Uterus (tissue), 4 donors: ENCODE measurements around the gene ZNF839. TPM values are rescaled to one million over a fixed set of nuclear protein-coding genes. Genes with fewer than 3 reads are reported as not detected.
"Not testable (repeated sequence)": the region's sequence is repeated elsewhere in the genome, so short reads cannot be mapped to it uniquely, and the experiment has no call there.

Experiments used
- DNase-seq, 2 donors: peaks; one replicate each; pipeline ENCODE4 v3.0.0-alpha.2; 2019 to 2020
- H3K27ac ChIP-seq, 2 donors: fragments of 200-600 bp; sonication (generic); 1 replicate in 1 of 2; 2 replicates in 1 of 2; pipeline ENCODE4 v1.5.1; 2016 to 2018
- H3K27me3 ChIP-seq, 2 donors: fragments of 200-600 bp; sonication (generic); one replicate each; pipeline ENCODE4 v1.5.1; 2018 to 2019; ENCODE audit warnings: control low read depth in 1 of 2
- H3K36me3 ChIP-seq, 2 donors: fragments of 200-600 bp; sonication (generic); one replicate each; pipeline ENCODE4 v1.5.1; 2019; ENCODE audit warnings: control low read depth in 1 of 2
- H3K4me1 ChIP-seq, 2 donors: fragments of 200-600 bp; sonication (generic); one replicate each; pipeline ENCODE4 v1.5.1; 2018 to 2019; ENCODE audit warnings: control low read depth in 1 of 2
- H3K4me3 ChIP-seq, 2 donors: fragments of 200-600 bp; sonication (generic); 1 replicate in 1 of 2; 2 replicates in 1 of 2; pipeline ENCODE4 v1.5.1; 2018 to 2019; ENCODE audit warnings: mild to moderate bottlenecking in 1 of 2
- H3K9me3 ChIP-seq, 2 donors: fragments of 200-600 bp; sonication (generic); one replicate each; pipeline ENCODE4 v1.5.1; 2019; ENCODE audit warnings: control low read depth in 1 of 2
- POLR2A ChIP-seq, 2 donors: fragments of 450-650 bp; IDR thresholded peaks; one replicate each; pipeline ENCODE4 v1.6.1; 2016; ENCODE audit warnings: antibody characterized with exemption in 2 of 2, mild to moderate bottlenecking in 1 of 2, moderate library complexity in 1 of 2
- intact Hi-C: fragments of 100-400 bp; cut with DNase I; formaldehyde crosslinking; loops from one replicate; pipeline ENCODE4 v1.15.1; 2023; ENCODE audit warnings: low total_unique reads
- total RNA-seq, 4 donors: library from RNA; depleted of rRNA in 3 of 4; stranded (reverse); fragments of >200 nt in 3 of 4; gene quantifications; one replicate each; pipeline versions ENCODE4 v1.1.0 to v1.2.4, GENCODE V29; 2014 to 2023
- TF ChIP-seq, protein P1 (sequence below), 4 experiments: fragments of 200-600 bp in 2 of 4; fragments of 450-650 bp in 2 of 4; sonication (generic) in 2 of 4; IDR thresholded peaks; one replicate each; pipeline ENCODE4 v1.5.1; 2016 to 2019; ENCODE audit warnings: antibody characterized with exemption in 4 of 4, mild to moderate bottlenecking in 2 of 4, moderate library complexity in 1 of 4
- donor health status: DM: yes; HTN: yes; CAD: no.

Gene ZNF839
- total RNA-seq, 4 donors from 2014 or later = 0.29 to 12.8 (median 6.4) TPM

DNA sequence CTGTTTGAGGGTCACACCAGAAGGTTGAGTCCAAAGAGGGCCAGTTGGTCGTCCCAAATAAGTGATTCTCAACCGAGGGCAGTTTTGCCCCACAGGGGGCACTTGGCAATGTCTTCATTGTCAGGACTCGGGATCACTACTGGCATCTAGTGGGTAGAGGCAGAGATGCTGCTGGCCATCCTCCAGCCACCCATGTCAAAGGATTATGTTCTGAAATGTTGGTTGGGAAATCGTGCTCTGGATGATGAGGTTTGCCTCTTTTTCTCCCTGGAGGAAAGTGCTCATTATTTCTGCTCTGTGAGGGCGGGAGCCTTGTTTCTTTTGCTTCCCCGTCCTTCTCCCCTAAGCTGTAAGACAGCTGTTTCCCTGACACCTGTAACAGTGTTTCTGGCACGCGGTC lies 3.6 kb downstream of the ZNF839 start:
- TF ChIP-seq POLR2A (IDR thresholded peaks at IDR 0.05) = no peak
- TF ChIP-seq, protein P1, sequence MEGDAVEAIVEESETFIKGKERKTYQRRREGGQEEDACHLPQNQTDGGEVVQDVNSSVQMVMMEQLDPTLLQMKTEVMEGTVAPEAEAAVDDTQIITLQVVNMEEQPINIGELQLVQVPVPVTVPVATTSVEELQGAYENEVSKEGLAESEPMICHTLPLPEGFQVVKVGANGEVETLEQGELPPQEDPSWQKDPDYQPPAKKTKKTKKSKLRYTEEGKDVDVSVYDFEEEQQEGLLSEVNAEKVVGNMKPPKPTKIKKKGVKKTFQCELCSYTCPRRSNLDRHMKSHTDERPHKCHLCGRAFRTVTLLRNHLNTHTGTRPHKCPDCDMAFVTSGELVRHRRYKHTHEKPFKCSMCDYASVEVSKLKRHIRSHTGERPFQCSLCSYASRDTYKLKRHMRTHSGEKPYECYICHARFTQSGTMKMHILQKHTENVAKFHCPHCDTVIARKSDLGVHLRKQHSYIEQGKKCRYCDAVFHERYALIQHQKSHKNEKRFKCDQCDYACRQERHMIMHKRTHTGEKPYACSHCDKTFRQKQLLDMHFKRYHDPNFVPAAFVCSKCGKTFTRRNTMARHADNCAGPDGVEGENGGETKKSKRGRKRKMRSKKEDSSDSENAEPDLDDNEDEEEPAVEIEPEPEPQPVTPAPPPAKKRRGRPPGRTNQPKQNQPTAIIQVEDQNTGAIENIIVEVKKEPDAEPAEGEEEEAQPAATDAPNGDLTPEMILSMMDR (IDR thresholded peaks at IDR 0.05) = peak in 2 of 4 experiments; percentile 26 to 41
- intact Hi-C loops = no loop called here
- no peak overlapping the region for H3K27ac ChIP-seq
- no peak overlapping the region for H3K4me3 ChIP-seq
- H3K36me3 ChIP-seq = no peaks in the 10 kb centered on the region
- no peaks in the 10 kb centered on the region for H3K9me3 ChIP-seq
- no peaks in the 10 kb centered on the region for H3K27me3 ChIP-seq
- no peaks in the 10 kb centered on the region for H3K4me1 ChIP-seq
- peak; percentile 48 to 58 for DNase-seq

DNA sequence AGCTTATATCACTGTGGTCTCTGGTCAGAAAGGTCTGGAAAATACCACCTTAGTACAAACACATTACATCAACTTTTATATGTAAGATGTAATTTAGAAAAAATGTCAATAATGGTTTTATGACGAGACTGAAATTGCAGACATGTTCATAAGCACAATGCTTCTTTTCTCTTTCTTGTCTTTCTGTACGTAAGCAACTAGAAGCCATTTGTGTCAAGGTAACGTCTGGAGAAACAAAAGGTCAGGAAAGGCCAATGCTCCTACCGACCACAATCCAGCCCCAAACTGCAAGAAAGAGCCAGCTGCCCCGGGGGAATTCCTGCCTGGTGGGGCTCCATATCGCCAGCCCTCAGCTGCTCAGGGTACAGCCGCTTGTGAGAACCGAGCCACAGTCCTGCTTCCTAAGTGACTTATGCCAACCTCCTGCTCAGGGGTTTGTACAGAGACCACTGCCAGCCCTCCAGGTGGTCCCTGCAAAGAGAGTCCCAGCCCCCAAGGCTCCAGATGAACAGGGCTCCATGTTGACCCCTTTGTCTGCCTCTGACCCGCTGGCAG lies 6.3 kb downstream of the ZNF839 start:
- Histone ChIP-seq H3K36me3 (no peaks in the 10 kb centered on the region), H3K9me3 (no peaks in the 10 kb centered on the region), H3K27ac (no peak overlapping the region), H3K27me3 (no peaks in the 10 kb centered on the region), H3K4me1 (no peaks in the 10 kb centered on the region), H3K4me3 (no peak overlapping the region)
- intact Hi-C loops = no loop called here
- no peak for DNase-seq
- TF ChIP-seq, protein P1 (IDR thresholded peaks at IDR 0.05) = no peak
- TF ChIP-seq POLR2A (IDR thresholded peaks at IDR 0.05) = no peak

DNA sequence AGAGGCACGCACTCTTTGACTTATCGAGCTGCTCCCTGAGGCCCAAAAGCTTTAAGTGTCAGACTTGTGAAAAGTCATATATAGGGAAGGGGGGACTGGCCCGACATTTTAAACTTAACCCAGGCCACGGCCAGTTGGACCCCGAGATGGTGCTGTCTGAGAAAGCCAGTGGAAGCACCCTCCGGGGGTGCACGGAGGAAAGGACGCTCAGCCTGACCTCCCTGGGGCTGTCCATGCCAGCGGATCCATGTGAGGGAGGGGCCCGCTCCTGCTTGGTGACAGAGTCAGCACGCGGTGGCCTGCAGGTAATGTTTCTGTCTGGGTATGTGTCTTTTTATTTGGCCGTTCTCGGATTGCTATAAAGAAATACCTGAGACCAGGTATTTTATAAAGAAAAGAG lies 7.0 kb downstream of the ZNF839 start:
- no peaks in the 10 kb centered on the region for H3K36me3 ChIP-seq
- no peak overlapping the region for H3K27ac ChIP-seq
- H3K9me3 ChIP-seq = no peaks in the 10 kb centered on the region
- TF ChIP-seq, protein P1 (IDR thresholded peaks at IDR 0.05) = no peak
- TF ChIP-seq POLR2A (IDR thresholded peaks at IDR 0.05) = no peak
- no peak for DNase-seq
- H3K4me3 ChIP-seq = no peak overlapping the region
- H3K4me1 ChIP-seq = no peaks in the 10 kb centered on the region
- intact Hi-C loops = no loop called here
- no peaks in the 10 kb centered on the region for H3K27me3 ChIP-seq

DNA sequence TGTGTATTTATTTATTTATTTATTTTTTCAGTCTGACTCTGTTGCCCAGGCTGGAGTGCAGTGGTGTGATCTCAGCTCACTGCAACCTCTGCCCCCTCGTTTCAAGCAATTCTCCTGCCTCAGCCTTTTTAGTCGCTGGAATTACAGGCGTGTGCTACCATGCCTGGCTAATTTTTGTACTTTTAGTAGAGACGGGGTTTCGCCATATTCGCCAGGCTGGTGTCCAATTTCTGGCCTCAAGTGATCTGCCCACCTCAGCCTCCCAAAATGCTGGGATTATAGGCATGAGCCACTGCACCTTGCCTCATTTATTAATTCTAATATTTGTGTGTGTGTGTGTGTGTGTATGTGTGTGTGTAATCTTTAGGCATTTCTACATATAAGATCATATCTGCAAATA lies 9.8 kb downstream of the ZNF839 start:
- intact Hi-C loops, DNase-seq, H3K4me1 ChIP-seq, H3K27ac ChIP-seq, H3K4me3 ChIP-seq, H3K9me3 ChIP-seq, H3K27me3 ChIP-seq, H3K36me3 ChIP-seq: not testable (repeated sequence)

DNA sequence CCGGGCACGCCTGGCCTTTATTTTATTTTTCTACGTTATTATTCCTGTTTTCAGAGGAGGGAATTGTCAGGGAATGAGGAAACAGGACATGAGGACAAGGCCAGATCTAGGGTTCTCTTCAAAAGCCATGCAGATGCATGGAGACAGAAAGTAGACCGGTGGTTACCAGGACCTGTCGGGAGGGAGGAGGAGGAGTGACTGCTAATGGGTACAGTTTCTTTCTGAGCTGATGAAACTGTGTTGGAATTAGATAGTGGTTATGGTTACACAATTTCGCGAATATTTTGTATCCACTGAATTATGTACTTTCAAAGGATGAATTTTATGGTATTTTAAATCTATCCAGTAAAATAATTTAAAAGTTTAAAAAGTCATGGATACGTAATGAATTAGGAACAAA lies 11.3 kb downstream of the ZNF839 start:
- H3K4me1 ChIP-seq = no peaks in the 10 kb centered on the region
- H3K4me3 ChIP-seq = no peak overlapping the region
- H3K36me3 ChIP-seq = no peaks in the 10 kb centered on the region
- TF ChIP-seq POLR2A (IDR thresholded peaks at IDR 0.05) = no peak
- TF ChIP-seq, protein P1 (IDR thresholded peaks at IDR 0.05) = no peak
- no peaks in the 10 kb centered on the region for H3K9me3 ChIP-seq
- H3K27me3 ChIP-seq = no peaks in the 10 kb centered on the region
- intact Hi-C loops = no loop called here
- no peak overlapping the region for H3K27ac ChIP-seq
- DNase-seq = no peak

DNA sequence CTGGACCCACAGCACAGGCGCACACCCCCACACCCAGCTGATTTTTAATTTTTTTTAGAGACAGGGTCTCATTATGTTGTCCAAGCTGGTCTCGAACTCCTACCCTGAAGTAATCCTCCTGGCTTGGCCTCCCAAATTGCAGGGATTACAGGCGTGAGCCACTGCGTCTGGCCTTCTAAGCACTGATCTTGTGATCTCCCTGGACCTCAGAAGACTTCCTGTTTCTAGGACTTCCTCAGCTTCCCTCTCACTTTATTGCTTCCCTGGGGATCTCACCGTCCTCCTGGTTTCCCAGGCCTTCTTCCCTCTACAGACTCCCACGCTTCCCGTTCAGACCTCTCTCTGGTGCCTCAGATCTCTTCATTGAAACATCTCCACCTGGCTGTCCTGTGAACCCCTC lies 13.8 kb downstream of the ZNF839 start:
- Histone ChIP-seq H3K27me3 (no peaks in the 10 kb centered on the region), H3K9me3 (no peaks in the 10 kb centered on the region), H3K4me1 (no peaks in the 10 kb centered on the region), H3K27ac (no peak overlapping the region), H3K4me3 (no peak overlapping the region), H3K36me3 (no peaks in the 10 kb centered on the region)
- no peak for TF ChIP-seq POLR2A (IDR thresholded peaks at IDR 0.05)
- TF ChIP-seq, protein P1 (IDR thresholded peaks at IDR 0.05) = no peak
- intact Hi-C loops = no loop called here
- no peak for DNase-seq
